ENCODE measurements around the gene OR8B2. TPM values are rescaled to one million over a fixed set of nuclear protein-coding genes. Genes with fewer than 3 reads are reported as not detected.

OR8B2 gene
- total RNA-seq = not detected in 2 replicates
- not detected for total RNA-seq (2013)
- not detected in 2 replicates for polyA plus RNA-seq
- not detected in 2 replicates for polyA minus RNA-seq

GRCh38 chr11:124384399-124384798, at the start of gene OR8B2:
OR8B2 (minus strand) TSS chr11:124384499; CDS start chr11:124383343, 1,156 bp downstream.
- Histone ChIP-seq H3K36me3 (replicated peaks in 1 of 2; ENCODE audit: control extremely low read depth in 1 of 2, control insufficient read depth in 1 of 2, extremely low read depth in 1 of 2, insufficient read depth in 2 of 2, low read length in 1 of 2) (no peaks in the 10 kb centered on the region), H3K9me3 (ENCODE audit: control extremely low read depth in 1 of 3, control insufficient read depth in 2 of 3, insufficient read depth in 1 of 3, low read length in 2 of 3) (no peaks in the 10 kb centered on the region), H2AFZ (ENCODE audit: insufficient read depth, low read depth, low read length, poor library complexity, severe bottlenecking) (no peak within 1 kb of the TSS), H3K79me2 (ENCODE audit: control insufficient read depth, insufficient read depth, low read length) (no peaks in the 10 kb centered on the region), H3K9ac (ENCODE audit: low read length) (no peak within 1 kb of the TSS), H3K4me3 (ENCODE audit: control extremely low read depth in 1 of 5, extremely low read depth in 1 of 5, insufficient read depth in 1 of 5, low read depth in 2 of 5, low read length in 4 of 5) (no peak within 1 kb of the TSS), H3K27me3 (replicated peaks in 1 of 4; ENCODE audit: control extremely low read depth in 1 of 4, control insufficient read depth in 3 of 4, insufficient read depth in 4 of 4, low read length in 3 of 4) (no peaks in the 10 kb centered on the region), H3K27ac (ENCODE audit: low read length in 2 of 2) (no peak within 1 kb of the TSS), H4K20me1 (ENCODE audit: control insufficient read depth, insufficient read depth, low read length, poor library complexity, severe bottlenecking) (no peaks in the 10 kb centered on the region), H3K4me2 (replicated peaks; ENCODE audit: low read depth, low read length, poor library complexity, severe bottlenecking) (no peak within 1 kb of the TSS), H3K4me1 (ENCODE audit: control insufficient read depth in 2 of 2, insufficient read depth in 2 of 2, low read length in 2 of 2) (no peaks in the 10 kb centered on the region)
- intact Hi-C loops (cut with micrococcal nuclease) = no loop called here
- Mint-ChIP-seq H3K27me3 (peaks cover 3% of the 10 kb centered on the region), H3K27ac (no peak within 1 kb of the TSS), H3K4me1 (no peaks in the 10 kb centered on the region), H3K9me3 (ENCODE audit: insufficient read depth) (no peaks in the 10 kb centered on the region), H3K4me3 (no peak within 1 kb of the TSS)
- WGBS (ENCODE audit: insufficient coverage) = no CpG with 5 or more reads among the region's 2 CpGs
- POLR2A ChIA-PET = no interaction called here
- TF ChIP-seq CTCF (IDR thresholded peaks at IDR 0.05) = no peak
- no peak for TF ChIP-seq EZH2 (IDR thresholded peaks at IDR 0.05; ENCODE audit: borderline replicate concordance, insufficient read depth, low read depth, low read length, poor library complexity, severe bottlenecking)
- DNase-seq = no peak
- ATAC-seq (ENCODE audit: low read depth) = no peak
- CTCF ChIA-PET = no interaction called here

- WGBS (ENCODE audit: insufficient coverage) = no CpG with 5 or more reads among the region's 2 CpGs
- peaks cover 5% of the 10 kb centered on the region for H3K9me3 Mint-ChIP-seq (ENCODE audit: insufficient read depth)
- TF ChIP-seq CTCF (IDR thresholded peaks at IDR 0.05) (no peak), EZH2 (IDR thresholded peaks at IDR 0.05; ENCODE audit: borderline replicate concordance, insufficient read depth, low read depth, low read length, poor library complexity, severe bottlenecking) (no peak)
- peaks cover 0 to 4% (median 3%) of the 10 kb centered on the region in 3 donors for H3K9me3 ChIP-seq (ENCODE audit: control extremely low read depth in 1 of 3, control insufficient read depth in 2 of 3, insufficient read depth in 1 of 3, low read length in 2 of 3)
- H3K4me1 ChIP-seq (ENCODE audit: control insufficient read depth in 2 of 2, insufficient read depth in 2 of 2, low read length in 2 of 2) = no peaks in the 10 kb centered on the region
- peaks cover 9% of the 10 kb centered on the region for H3K27me3 Mint-ChIP-seq
- intact Hi-C loops (cut with micrococcal nuclease) = no loop called here
- CTCF ChIA-PET = interaction anchor here (1.6 kb wide), 1 partner anchor 13 kb away, joined by 5 read pairs; no protein-coding TSS in a partner anchor
- POLR2A ChIA-PET = no interaction called here
- H3K9ac ChIP-seq (ENCODE audit: low read length) = no peak overlapping the region
- no peak overlapping the region for H3K4me3 ChIP-seq (ENCODE audit: control extremely low read depth in 1 of 5, extremely low read depth in 1 of 5, insufficient read depth in 1 of 5, low read depth in 2 of 5, low read length in 4 of 5)
- no peak for DNase-seq
- H3K4me2 ChIP-seq (replicated peaks; ENCODE audit: low read depth, low read length, poor library complexity, severe bottlenecking) = no peak overlapping the region
- no peaks in the 10 kb centered on the region for H3K4me1 Mint-ChIP-seq
- ATAC-seq (ENCODE audit: low read depth) = no peak
- peaks cover 0 to 3% (median 0%) of the 10 kb centered on the region in 4 experiments for H3K27me3 ChIP-seq (replicated peaks in 1 of 4; ENCODE audit: control extremely low read depth in 1 of 4, control insufficient read depth in 3 of 4, insufficient read depth in 4 of 4, low read length in 3 of 4)
- no peaks in the 10 kb centered on the region for H3K79me2 ChIP-seq (ENCODE audit: control insufficient read depth, insufficient read depth, low read length)
- no peak overlapping the region for H3K4me3 Mint-ChIP-seq
- no peaks in the 10 kb centered on the region for H3K36me3 ChIP-seq (replicated peaks in 1 of 2; ENCODE audit: control extremely low read depth in 1 of 2, control insufficient read depth in 1 of 2, extremely low read depth in 1 of 2, insufficient read depth in 2 of 2, low read length in 1 of 2)
- H2AFZ ChIP-seq (ENCODE audit: insufficient read depth, low read depth, low read length, poor library complexity, severe bottlenecking) = no peak overlapping the region
- no peaks in the 10 kb centered on the region for H4K20me1 ChIP-seq (ENCODE audit: control insufficient read depth, insufficient read depth, low read length, poor library complexity, severe bottlenecking)
- H3K27ac ChIP-seq (ENCODE audit: low read length in 2 of 2) = no peak overlapping the region
- no peak overlapping the region for H3K27ac Mint-ChIP-seq
These were observed 45.3 kb upstream of the OR8B2 start for GRCh38 chr11:124429599-124429998.

Measured in B cell (primary cell).